Measurements from ENCODE around the gene SNPH. TPM values are rescaled to one million over a fixed set of nuclear protein-coding genes. Genes with fewer than 3 reads are reported as not detected.
"Not testable (repeated sequence)": the region's sequence is repeated elsewhere in the genome, so short reads cannot be mapped to it uniquely, and the experiment has no call there.

Gene SNPH
- 4.7 and 5.5 TPM in 2 replicates for polyA plus RNA-seq (2014; cell fraction: cytosol; rRNA removed)
- 7.0 and 10.6 TPM in 2 replicates for polyA plus RNA-seq (2014; cell fraction: nucleus; rRNA removed)

DNA sequence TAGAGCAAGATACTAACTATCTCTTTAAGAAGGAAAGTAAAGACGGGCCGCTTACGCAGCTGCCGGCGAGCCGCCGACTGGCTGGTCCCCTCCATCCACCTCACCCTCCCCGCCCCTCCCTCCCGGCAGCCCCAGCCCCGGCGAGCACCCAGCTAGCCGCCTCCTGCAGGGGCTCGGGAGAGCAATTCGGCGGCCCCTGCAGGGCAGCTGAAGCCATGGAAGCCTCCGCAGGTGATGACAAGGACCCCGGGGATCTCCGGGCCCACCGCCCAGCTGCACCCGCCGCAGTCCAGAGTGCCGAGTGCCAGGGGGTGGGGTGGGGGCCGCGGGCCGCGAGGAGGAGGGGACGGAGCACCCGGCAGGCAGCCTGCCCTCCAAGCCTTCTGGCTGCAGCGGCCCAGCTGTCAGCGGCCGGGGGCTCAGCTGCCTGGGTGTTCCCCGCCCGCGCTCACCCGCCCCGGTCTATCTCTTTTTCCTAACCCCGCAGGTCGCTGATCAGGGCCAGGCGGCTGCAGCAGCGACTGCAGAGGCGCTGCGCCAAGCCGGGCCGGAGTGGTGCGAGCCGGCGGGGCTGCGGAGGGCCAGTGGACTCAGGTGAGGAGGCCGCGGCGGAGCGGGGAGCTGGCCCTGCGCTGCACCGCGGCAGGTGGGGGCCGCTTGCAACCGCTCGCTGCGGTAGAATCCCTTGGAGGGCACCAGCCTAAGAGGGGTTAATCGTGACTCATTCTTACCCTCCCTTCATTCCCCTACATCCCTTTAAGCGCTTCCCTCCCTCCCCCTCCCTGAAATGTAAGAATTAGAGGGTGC is at the start of gene SNPH:
Gene SNPH (plus strand): TSS at position 128 of the 807 bp plus-strand sequence. CDS start 29,946 bp downstream, outside the sequence.
- DNase-seq (ENCODE audit: low spot score): peak; percentile 75

DNA sequence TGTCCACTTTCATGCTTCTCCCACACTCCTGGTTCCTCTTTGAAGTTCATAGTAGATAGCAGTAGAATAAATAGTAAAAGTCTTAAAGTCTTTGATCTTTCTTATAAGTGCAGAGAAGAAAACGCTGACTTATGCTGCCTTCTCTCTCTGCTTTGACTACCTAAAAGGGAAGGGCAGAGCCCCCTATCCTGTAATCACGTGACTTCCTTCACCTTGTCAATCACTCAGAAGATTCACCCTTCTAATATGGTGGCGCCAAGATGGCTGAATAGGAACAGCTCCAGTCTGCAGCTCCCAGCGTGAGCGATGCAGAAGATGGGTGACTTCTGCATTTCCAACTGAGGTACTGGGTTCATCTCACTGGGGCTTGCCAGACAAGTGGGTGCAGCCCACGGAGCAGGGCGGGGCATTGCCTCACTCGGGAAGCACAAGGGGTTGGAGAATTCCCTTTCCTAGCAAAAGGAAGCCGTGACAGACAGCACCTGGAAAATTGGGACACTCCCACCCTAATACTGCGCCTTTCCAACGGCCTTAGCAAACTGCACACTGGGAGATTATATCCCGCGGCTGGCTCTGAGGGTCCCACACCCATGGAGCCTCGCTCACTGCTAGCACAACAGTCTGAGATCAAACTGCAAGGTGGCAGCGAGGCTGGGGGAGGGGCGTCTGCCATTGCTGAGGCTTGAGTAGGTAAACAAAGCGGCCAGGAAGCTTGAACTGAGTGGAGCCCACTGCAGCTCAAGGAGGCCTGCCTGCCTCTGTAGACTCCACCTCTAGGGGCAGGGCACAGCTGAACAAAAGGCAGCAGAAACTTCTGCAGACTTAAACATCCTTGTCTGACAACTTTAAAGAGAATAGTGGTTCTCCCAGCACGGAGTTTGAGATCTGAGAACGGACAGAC is 49.3 kb upstream of the SNPH start:
- DNase-seq (ENCODE audit: low spot score): not testable (repeated sequence)

DNA sequence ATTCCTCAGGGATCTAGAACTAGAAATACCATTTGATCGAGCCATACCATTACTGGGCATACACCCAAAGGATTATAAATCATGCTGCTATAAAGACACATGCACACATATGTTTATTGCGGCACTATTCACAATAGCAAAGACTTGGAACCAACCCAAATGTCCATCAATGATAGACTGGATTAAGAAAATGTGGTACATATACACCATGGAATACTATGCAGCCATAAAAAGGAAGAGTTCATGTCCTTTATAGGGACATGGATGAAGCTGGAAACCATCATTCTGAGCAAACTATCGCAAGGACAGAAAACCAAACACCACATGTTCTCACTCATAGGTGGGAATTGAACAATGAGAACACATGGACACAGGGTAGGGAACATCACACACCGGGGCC is 43.3 kb upstream of the SNPH start:
- DNase-seq (ENCODE audit: low spot score): not testable (repeated sequence)

GRCh38 chr20:1224205-1224890 is 41.7 kb upstream of the SNPH start:
- no peak for DNase-seq (ENCODE audit: low spot score)

DNA sequence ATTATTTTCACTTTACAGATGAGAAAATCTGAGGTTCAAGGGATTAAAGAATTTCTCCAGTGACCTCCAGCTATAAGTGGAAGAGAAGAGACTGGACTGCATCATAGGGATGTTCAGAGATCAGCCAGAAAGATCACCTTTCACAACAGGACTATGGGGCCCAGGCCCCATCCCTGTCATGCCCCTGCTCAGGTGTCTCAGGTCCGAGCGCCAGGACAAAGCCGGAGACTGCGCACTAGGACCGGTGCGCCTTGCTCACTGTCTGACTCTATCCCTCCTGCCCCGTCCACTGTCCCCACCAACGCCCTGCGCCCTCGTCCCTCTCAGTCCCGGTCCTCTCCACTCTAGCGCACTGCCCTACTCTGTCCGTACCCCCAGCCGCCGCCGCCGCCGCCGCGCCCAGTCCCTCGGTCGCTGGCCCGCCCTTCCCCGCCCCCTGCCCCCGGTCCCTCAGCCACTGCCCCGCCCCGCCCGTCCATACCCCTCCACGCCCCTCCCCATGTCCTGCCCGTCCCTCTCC is 40.8 kb upstream of the SNPH start:
- peak; percentile 61 for DNase-seq (ENCODE audit: low spot score)

GRCh38 chr20:1225783-1226654 is 40.1 kb upstream of the SNPH start, which contains the start of gene RAD21L1:
Gene RAD21L1 (plus strand): TSS chr20:1226044. CDS start chr20:1228454, 2,410 bp downstream.
- peak; percentile 74 for DNase-seq (ENCODE audit: low spot score)

- DNase-seq (ENCODE audit: low spot score): no peak
These were observed 36.6 kb upstream of the SNPH start for GRCh38 chr20:1229541-1229940.

DNA sequence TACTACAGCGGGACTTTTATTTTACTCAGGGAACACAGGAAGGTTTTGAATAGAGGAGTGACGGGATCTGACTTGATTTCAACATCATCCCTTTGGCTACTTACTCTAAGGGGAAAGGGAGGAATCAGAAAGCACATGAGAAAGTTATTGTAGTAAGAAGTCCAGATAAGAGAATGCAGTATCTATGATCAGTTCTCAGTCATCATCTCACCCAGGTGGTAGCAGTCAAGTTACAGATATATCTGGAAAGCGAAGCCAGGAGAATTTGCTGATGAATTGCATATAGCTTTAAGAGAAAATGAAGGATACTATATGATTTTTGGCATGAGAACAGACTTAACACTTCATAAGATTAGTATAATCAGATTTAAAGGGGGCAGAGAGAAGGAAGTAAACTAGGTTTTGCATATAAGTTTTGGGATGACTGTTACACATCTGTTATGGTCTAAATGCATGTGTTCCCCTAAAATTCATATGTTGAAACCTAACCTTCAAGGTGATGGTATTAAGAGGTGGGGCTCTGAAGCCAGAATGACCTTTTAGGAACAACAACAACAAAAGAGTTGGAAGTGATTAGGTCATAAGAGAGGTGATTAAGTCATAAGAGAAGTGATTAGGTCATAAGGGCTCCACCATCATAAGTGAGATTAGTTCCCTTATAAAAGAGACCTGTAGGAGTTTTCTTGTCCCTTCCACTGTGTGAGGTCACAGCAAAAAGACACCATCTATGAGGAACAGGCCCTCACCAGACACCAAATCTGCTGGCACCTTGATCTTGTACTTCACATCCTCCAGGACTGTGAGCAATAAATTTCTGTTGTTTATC is 33.6 kb upstream of the SNPH start:
- no peak for DNase-seq (ENCODE audit: low spot score)

GRCh38 chr20:1240549-1240948 is 25.5 kb upstream of the SNPH start:
- no peak for DNase-seq (ENCODE audit: low spot score)

DNA sequence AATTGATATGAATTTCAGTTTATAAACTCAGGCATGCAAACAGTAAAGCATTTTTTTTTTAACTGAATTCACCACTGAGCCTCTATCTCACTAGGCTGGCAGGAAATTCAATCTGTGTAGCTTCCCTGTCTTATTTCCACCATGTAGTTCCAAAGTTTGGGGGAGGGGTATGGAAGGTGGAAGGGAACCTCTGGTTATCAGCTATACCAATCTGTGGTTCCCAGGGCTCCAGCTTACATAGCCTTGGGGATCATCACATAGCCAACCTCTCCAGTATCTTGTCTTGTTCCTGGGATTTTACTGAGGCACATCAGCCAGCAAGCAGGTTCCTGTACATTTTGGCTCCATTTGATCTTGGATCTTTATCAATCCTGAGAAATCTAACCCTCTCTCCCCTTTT is 24.6 kb upstream of the SNPH start:
- DNase-seq (ENCODE audit: low spot score): peak; percentile 38

- no peak for DNase-seq (ENCODE audit: low spot score)
These were observed 24.0 kb upstream of the SNPH start for GRCh38 chr20:1242099-1242498.

GRCh38 chr20:1242530-1242929 is 23.6 kb upstream of the SNPH start:
- no peak for DNase-seq (ENCODE audit: low spot score)

DNA sequence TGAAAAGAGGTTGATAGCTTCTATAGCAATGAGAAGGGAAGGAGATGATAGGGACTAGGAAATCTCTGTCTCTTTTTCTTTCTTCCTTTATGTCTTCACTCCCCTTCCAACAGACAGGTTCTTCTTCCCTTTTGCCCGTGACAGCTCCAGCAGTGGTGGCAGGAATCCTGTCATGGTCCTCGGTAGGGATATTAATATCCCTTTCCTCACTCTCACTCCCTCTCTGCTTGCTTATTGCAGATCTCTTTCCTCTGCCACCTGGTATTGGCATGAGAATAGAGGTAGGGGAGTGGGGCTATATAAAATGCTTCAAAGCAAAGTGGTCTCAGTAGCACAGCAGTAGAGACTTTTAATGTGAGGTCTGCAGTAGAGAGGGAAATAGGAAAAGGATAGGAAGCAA is 20.5 kb upstream of the SNPH start:
- no peak for DNase-seq (ENCODE audit: low spot score)

- DNase-seq (ENCODE audit: low spot score): peak; percentile 46
These were observed 18.4 kb upstream of the SNPH start for GRCh38 chr20:1247689-1248088.

GRCh38 chr20:1250282-1250681 is 15.8 kb upstream of the SNPH start:
- DNase-seq (ENCODE audit: low spot score): not testable (repeated sequence)

DNA sequence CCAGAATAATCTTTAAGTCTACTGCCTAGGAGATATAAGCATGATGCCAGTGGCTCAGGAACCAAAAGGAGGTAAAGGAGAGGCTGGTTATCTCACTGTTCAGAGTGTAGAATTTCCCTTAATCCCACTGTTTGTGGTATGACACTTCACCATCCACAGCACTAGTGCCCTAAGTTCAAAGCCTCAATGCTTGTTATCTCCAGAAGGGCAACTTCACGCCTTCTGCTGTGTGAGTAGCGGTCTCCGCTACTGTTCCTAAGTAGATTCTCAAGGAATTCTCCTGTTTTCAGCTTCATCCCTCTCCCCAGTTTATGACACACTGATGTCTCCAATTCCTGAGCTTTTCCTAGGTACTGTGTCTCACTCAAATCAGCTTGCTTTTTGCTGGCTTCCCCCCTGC is 13.7 kb upstream of the SNPH start:
- no peak for DNase-seq (ENCODE audit: low spot score)

DNA sequence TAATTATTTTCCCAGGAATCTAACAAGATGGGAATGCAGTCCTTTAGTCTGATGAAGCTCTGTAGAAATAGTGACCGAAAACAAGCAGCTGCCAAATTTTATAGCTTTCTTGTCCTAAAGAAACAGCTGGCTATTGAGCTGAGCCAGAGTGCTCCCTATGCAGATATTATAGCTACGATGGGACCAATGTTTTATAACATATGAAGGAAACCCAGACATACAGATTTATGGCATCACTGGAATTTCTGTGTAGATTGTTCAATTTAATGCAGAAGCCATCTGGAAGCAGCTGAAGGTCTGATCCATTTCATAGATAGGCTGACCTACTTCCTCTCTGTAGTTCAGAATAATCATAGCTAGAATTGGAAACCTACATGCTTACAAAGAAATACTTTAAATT is 11.8 kb upstream of the SNPH start:
- DNase-seq (ENCODE audit: low spot score): peak; percentile 78

DNA sequence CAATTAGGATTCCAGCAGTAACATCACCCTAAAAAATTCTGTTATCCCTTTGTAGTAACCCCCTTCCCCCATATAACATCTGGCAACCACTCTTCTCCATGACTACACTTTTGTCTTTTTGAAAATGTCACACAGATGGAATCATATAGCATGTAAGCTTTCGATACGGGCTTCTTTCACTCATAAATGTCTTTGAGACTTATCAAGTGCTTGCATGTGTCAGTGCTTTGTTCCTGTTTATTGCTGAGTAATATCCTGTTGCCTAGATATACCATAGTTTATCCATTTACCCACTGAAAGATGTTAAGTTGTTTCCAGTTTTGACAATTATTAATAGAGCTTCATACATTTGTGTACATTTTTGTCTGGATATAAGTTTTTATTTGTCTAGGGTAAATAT is 10.4 kb upstream of the SNPH start:
- DNase-seq (ENCODE audit: low spot score): no peak

GRCh38 chr20:1263853-1264252 is 2.2 kb upstream of the SNPH start:
- DNase-seq (ENCODE audit: low spot score): no peak

DNA sequence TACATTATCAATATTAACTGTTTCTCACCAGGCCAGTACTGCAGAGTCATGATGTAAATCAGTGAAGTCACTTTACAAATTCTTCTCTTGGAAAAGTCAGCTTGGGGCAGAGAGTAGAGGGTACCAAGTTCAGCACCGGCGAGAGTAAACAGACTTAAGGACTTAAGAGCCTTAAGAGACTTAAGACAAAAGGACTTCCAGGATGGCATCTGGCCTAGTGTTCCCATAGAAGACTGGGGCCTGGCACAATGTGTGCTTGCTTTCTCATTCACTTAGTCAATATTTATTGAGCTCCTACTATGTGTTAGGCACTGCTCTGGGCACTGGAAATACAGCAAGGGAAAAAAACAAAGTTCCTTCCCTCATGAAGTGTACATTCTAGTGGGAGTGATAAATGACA is 1.4 kb upstream of the SNPH start:
- DNase-seq (ENCODE audit: low spot score): no peak
